ENCODE measurements around the gene SOS2. TPM values are rescaled to one million over a fixed set of nuclear protein-coding genes. Genes with fewer than 3 reads are reported as not detected.

Gene SOS2
- total and polyA plus RNA-seq, 4 donors: 3.1 to 20.1 (median 9.1) TPM

GRCh38 chr14:50173891-50174290 is 57.5 kb downstream of the SOS2 start:
- DNase-seq (ENCODE audit: low spot score): no peak
- TF ChIP-seq CTCF (IDR thresholded peaks at IDR 0.05; ENCODE audit: low read depth, low read length, missing input control): no peak
- TF ChIP-seq ZBTB33 (IDR thresholded peaks at IDR 0.05): no peak
- no peak for TF ChIP-seq FOXA1 (IDR thresholded peaks at IDR 0.05)
- TF ChIP-seq RAD21 (IDR thresholded peaks at IDR 0.05): no peak
- TF ChIP-seq NR2F2 (IDR thresholded peaks at IDR 0.05): no peak
- TF ChIP-seq MAX (IDR thresholded peaks at IDR 0.05): no peak
- TF ChIP-seq REST (IDR thresholded peaks at IDR 0.05): no peak
- TF ChIP-seq HNF4G (IDR thresholded peaks at IDR 0.05): no peak
- TF ChIP-seq JUND (IDR thresholded peaks at IDR 0.05): no peak
- no peak for TF ChIP-seq EGR1 (IDR thresholded peaks at IDR 0.05; ENCODE audit: low read depth in 2 of 2)
- TF ChIP-seq YY1 (IDR thresholded peaks at IDR 0.05): no peak
- TF ChIP-seq RXRA (IDR thresholded peaks at IDR 0.05): no peak
- TF ChIP-seq TAF1 (conservative IDR thresholded peaks at IDR 0.05): no peak
- no peak for TF ChIP-seq HNF4A (conservative IDR thresholded peaks at IDR 0.05)
- no peak for TF ChIP-seq GABPA (IDR thresholded peaks at IDR 0.05 in 1 of 2, conservative IDR thresholded peaks at IDR 0.05 in 1 of 2)
- H3K27me3 ChIP-seq (ENCODE audit: control insufficient read depth in 4 of 4, insufficient read depth in 4 of 4, low read length in 3 of 4): no peaks in the 10 kb centered on the region
- peaks cover 7 to 24% (median 9%) of the 10 kb centered on the region in 4 donors for H3K36me3 ChIP-seq (ENCODE audit: control insufficient read depth in 4 of 4, insufficient read depth in 3 of 4, low read depth in 1 of 4, low read length in 3 of 4)
- H3K9me3 ChIP-seq (ENCODE audit: control insufficient read depth in 4 of 4, low read length in 3 of 4): no peaks in the 10 kb centered on the region
- H3K9ac ChIP-seq (ENCODE audit: low read depth in 1 of 2, low read length in 2 of 2): no peak overlapping the region
- no peak overlapping the region for H3K27ac ChIP-seq (ENCODE audit: low read depth in 1 of 2, low read length in 2 of 2)
- no peak overlapping the region for H3K4me3 ChIP-seq (ENCODE audit: low read depth in 1 of 3, low read length in 3 of 3)
- no peaks in the 10 kb centered on the region for H3K4me1 ChIP-seq (ENCODE audit: control insufficient read depth in 4 of 4, insufficient read depth in 4 of 4, low read length in 3 of 4)

- no peaks in the 10 kb centered on the region for H3K27me3 ChIP-seq (ENCODE audit: control insufficient read depth in 4 of 4, insufficient read depth in 4 of 4, low read length in 3 of 4)
- no peak overlapping the region for H3K27ac ChIP-seq (ENCODE audit: low read depth in 1 of 2, low read length in 2 of 2)
- H3K9ac ChIP-seq (ENCODE audit: low read depth in 1 of 2, low read length in 2 of 2): no peak overlapping the region
- no peaks in the 10 kb centered on the region for H3K9me3 ChIP-seq (ENCODE audit: control insufficient read depth in 4 of 4, low read length in 3 of 4)
- no peaks in the 10 kb centered on the region for H3K4me1 ChIP-seq (ENCODE audit: control insufficient read depth in 4 of 4, insufficient read depth in 4 of 4, low read length in 3 of 4)
- no peak overlapping the region for H3K4me3 ChIP-seq (ENCODE audit: low read depth in 1 of 3, low read length in 3 of 3)
- H3K36me3 ChIP-seq (ENCODE audit: control insufficient read depth in 4 of 4, insufficient read depth in 3 of 4, low read depth in 1 of 4, low read length in 3 of 4): peaks cover 0 to 14% (median 5%) of the 10 kb centered on the region in 4 donors
- DNase-seq (ENCODE audit: low spot score): no peak
- TF ChIP-seq CTCF (IDR thresholded peaks at IDR 0.05; ENCODE audit: low read depth, low read length, missing input control): no peak
- no peak for TF ChIP-seq JUND (IDR thresholded peaks at IDR 0.05)
- TF ChIP-seq ZBTB33 (IDR thresholded peaks at IDR 0.05): no peak
- TF ChIP-seq EGR1 (IDR thresholded peaks at IDR 0.05; ENCODE audit: low read depth in 2 of 2): no peak
- TF ChIP-seq NR2F2 (IDR thresholded peaks at IDR 0.05): no peak
- TF ChIP-seq MAX (IDR thresholded peaks at IDR 0.05): no peak
- TF ChIP-seq TAF1 (conservative IDR thresholded peaks at IDR 0.05): no peak
- no peak for TF ChIP-seq YY1 (IDR thresholded peaks at IDR 0.05)
- TF ChIP-seq FOXA2 (IDR thresholded peaks at IDR 0.05): no peak
- no peak for TF ChIP-seq HNF4A (conservative IDR thresholded peaks at IDR 0.05)
- no peak for TF ChIP-seq HNF4G (IDR thresholded peaks at IDR 0.05)
- TF ChIP-seq ATF3 (IDR thresholded peaks at IDR 0.05): no peak
- no peak for TF ChIP-seq SP1 (IDR thresholded peaks at IDR 0.05)
- no peak for TF ChIP-seq GABPA (IDR thresholded peaks at IDR 0.05 in 1 of 2, conservative IDR thresholded peaks at IDR 0.05 in 1 of 2)
- no peak for TF ChIP-seq RXRA (IDR thresholded peaks at IDR 0.05)
- no peak for TF ChIP-seq FOXA1 (IDR thresholded peaks at IDR 0.05)
Observed at GRCh38 chr14:50171895-50172294, 59.5 kb downstream of the SOS2 start.
